GM18517 (cell line): ENCODE measurements around the gene LRRC36.
"Not testable (repeated sequence)": the region's sequence is repeated elsewhere in the genome, so short reads cannot be mapped to it uniquely, and the experiment has no call there.

ENCODE experiments used
- ATAC-seq: cut with Tn5 transposase; IDR thresholded peaks from one replicate; pipeline ENCODE4 v1.9.1; 2021; ENCODE audit warnings: mild to moderate bottlenecking, moderate library complexity; ENCODE audit not compliant: unreplicated experiment

Gene LRRC36

GRCh38 chr16:67339453-67339852 lies 12.8 kb downstream of the LRRC36 start:
- ATAC-seq, result no peak

- no peak for ATAC-seq
Observed at GRCh38 chr16:67341250-67341649, 14.6 kb downstream of the LRRC36 start.

DNA sequence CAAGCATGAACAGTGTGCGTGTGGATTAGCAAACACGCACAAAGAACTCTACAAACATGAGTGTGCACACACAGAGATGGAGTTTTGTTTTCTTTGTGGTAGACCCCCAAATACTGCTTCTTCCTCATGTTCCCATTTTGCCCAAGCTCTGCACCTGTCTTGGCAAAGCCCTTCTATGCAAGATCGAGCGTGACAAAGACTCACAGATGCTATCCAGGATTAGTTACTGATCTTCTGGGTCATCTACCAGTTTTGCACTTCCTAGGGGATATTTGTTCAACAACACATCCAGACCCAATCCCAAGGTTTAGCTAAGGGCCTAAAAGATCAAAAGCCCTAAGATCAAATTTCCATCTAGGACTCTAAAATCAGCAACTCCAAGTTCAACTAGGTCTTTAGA lies 16.0 kb downstream of the LRRC36 start:
- ATAC-seq, result no peak

- ATAC-seq, result no peak
Observed at GRCh38 chr16:67345401-67345800, 18.8 kb downstream of the LRRC36 start.

- ATAC-seq, result no peak
Observed at GRCh38 chr16:67346341-67346740, 19.7 kb downstream of the LRRC36 start.

GRCh38 chr16:67349172-67349571 lies 22.6 kb downstream of the LRRC36 start:
- no peak for ATAC-seq

DNA sequence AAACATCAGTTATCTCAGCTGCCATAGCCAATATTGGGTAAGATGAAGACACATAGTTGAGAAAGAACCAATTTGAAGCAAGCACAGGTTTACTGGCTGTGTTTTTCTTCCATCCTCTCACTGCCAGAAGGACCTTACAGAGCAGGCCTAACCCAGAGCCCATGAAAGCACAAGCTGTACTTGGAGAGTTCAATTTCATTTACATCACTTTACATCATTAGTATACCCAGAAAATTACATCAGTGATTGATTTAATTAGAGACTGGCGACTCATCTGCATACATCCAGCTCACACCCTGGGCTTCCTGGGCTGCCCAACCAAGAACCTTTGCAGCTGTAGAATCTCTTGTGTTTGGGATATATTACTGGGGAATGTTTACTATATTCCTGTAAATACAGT lies 23.7 kb downstream of the LRRC36 start:
- no peak for ATAC-seq

DNA sequence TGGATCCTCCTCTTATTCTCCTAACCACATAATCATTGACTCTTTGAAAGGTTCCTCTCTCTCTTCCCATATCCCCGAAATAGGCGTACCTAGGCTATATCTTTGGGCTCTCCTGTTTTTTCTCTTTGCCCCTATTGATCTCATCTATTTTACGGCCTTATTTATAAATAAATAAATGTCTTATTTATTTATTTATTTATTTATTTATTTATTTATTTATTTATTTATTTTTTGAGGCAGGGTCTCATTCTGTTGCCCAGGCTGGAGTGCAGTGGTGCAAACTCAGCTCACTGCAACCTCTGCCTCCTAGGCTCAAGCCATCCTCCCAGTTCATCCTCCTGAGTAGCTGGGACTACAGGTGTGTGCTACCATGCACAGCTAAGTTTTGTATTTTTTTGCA lies 25.8 kb downstream of the LRRC36 start:
- ATAC-seq, result not testable (repeated sequence)

- no peak for ATAC-seq
Observed at GRCh38 chr16:67356396-67356795, 29.8 kb downstream of the LRRC36 start.

DNA sequence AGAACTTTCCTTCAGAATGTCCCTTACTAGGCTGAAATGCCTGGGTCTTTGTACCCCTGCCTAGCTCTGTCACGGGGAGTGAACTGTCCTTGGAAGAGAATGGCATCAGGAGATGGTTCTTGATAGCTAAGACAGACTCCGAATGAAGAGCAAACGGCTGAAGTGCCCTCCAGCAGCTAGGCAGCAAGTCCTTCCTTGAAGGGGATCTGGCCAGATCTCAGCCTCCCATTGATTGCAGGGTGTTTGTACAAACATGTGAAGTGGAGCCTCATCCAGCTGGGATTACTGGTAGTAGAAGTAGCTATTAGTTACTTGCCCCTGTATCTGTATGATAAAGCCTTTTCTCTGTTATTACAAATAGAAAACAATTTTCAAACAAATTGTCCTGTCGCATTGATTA lies 30.9 kb downstream of the LRRC36 start:
- ATAC-seq, result no peak

GRCh38 chr16:67359540-67360269 lies 33.1 kb downstream of the LRRC36 start:
- ATAC-seq, result not testable (repeated sequence)

GRCh38 chr16:67361038-67361437 lies 34.4 kb downstream of the LRRC36 start:
- ATAC-seq, result no peak

- no peak for ATAC-seq
Observed at GRCh38 chr16:67364600-67365235, 38.1 kb downstream of the LRRC36 start.

DNA sequence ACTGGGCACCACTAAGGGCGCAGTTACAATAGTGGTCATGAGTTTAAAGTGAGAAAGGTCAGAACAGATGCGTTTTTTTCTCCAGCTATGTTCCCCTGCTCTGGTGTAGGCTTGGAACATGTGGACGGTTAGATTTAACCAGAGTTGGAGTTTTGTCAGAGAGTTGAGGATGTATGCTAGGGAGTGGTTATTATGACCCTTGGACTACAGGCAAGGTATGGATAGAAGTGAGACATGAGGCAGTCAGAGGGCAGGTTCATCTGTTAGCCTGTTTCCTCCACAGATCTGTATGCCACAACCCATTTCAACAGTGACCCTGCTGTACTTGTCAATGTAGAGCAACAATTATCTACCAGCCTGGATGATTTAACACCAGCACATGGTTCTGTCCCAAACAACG lies 44.0 kb downstream of the LRRC36 start:
- no peak for ATAC-seq

DNA sequence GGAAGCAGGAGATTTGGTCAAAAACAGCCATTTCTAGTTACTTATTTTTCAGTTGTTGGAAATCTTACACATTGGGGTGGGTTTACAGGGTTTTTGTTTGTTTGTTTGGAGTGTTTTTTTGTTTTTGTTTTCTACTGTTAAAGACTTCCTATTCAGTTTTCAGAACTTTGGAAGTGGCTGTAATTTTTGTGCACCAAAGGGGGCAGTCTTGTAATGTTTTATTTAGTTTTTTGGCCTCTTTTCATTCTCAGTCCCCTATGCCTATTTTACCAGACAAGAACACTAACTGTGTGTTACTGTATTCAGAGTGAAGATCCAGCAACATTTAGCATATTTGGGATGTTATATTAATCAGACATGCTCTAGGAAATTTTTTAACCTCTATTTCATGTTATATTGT lies 46.0 kb downstream of the LRRC36 start:
- ATAC-seq, result no peak

DNA sequence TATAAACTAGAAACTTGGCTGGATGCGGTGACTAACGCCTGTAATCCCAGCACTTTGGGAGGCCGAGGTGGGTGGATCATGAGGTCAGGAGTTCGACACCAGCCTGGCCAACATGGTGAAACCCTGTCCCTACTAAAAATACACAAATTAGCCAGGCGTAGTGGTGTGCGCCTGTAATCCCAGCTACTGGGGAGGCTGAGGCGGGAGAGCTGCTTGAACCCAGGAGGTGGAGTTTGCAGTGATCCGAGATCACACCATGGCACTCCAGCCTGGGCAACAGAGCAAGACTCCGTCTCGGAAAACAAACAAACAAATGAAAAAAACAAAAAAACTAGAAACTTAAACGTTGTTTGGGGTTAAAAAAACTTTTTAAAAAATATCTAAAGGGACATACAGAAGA lies 49.4 kb downstream of the LRRC36 start:
- not testable (repeated sequence) for ATAC-seq

GRCh38 chr16:67378642-67379041 lies 52.0 kb downstream of the LRRC36 start:
- ATAC-seq, result no peak

DNA sequence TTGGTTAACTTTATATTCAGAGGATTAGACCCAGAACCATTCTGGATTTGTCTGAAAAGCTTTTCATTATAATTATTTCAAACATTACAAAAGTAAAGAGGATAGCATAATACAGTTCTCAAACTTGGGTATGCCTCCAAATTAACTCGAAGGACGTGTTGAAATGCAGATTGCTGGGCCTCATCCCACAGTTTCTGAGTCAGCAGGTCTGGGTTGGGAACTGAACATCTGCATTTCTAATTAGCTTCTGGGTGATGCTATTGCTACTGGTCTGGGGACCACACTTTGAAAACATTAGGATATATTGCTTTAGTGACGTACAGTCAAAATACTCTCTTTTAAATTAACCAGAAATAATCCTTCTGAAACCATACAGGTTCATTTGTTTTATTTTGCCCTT lies 56.7 kb downstream of the LRRC36 start:
- ATAC-seq, result no peak

GRCh38 chr16:67384778-67385510 lies 58.3 kb downstream of the LRRC36 start:
- ATAC-seq, result no peak

- no peak for ATAC-seq
Observed at GRCh38 chr16:67386861-67387455, 60.3 kb downstream of the LRRC36 start.

DNA sequence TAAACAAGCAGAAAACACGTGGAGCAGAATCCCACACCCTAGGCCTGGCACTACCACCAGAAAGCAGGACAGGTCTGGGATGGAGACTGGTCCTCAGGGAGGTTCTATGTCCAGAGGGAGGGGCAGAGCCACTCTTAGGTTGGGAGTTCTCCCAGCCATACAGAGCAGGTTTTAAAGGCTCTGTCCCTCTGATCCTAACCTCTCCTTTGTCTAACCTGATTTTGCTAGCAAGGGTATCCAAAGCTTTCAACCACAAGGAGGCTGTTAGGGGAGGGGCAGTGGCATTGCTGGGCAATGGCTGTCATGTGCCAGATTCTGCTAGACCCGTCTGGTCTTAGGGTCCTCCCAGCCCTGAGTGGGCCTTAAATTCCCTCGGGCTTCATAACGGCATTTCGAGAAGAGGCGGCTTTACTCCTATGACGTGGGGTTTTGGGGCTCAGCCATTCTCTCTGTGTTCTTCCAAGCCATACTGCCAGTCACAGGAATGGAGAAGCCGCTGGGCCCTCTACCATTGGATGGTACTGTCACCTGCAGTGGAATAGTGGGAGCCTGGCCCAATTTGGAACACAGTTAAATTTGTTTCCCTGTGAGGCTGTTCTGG lies 61.0 kb downstream of the LRRC36 start:
- no peak for ATAC-seq
